HFF-Myc (cell line): ENCODE data around the gene PRKN.

Source experiments
- DNase-seq: peaks from one replicate; pipeline ENCODE4 v3.0.0-alpha.2; 2011; ENCODE audit warnings: low read depth; ENCODE audit errors: extremely low read depth
- H3K4me3 ChIP-seq: replicated peaks from 2 replicates; pipeline ENCODE4 v1.5.1; 2011; ENCODE audit warnings: low read depth, mild to moderate bottlenecking, control low read depth, low read length
- TF ChIP-seq, protein P1 (sequence below): IDR thresholded peaks from 2 replicates; pipeline ENCODE4 v1.5.1; 2012; ENCODE audit warnings: mild to moderate bottlenecking, low read depth, low read length, control low read depth; ENCODE audit errors: missing control alignments

The PRKN gene

DNA sequence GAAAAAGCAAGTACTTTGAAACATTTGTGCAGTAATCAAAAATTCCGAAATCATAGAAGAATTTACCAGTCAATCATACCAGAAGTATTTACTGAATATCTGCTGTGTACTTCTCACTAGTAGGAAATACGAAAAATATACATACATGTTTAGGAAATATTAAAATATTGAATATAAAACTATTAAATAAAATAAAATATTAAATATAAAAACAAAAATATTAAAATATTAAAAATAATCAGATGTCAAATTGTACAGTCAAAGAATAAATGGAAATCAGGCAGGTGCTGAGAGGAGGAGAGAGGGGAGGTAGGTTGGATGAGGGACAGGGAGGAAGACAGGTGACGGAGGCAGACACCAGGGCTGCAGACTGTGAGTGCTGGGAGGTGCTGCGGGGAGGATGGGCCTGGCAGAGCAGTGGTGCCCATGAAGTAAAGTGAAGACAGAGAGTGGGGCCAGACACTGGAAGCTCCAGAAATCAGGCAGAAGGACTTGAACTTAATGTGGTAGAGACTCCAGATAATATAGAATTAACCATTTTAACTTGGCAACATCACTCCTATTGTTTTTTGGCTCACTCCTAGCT is 55.9 kb downstream of the PRKN start:
- TF ChIP-seq, protein P1, sequence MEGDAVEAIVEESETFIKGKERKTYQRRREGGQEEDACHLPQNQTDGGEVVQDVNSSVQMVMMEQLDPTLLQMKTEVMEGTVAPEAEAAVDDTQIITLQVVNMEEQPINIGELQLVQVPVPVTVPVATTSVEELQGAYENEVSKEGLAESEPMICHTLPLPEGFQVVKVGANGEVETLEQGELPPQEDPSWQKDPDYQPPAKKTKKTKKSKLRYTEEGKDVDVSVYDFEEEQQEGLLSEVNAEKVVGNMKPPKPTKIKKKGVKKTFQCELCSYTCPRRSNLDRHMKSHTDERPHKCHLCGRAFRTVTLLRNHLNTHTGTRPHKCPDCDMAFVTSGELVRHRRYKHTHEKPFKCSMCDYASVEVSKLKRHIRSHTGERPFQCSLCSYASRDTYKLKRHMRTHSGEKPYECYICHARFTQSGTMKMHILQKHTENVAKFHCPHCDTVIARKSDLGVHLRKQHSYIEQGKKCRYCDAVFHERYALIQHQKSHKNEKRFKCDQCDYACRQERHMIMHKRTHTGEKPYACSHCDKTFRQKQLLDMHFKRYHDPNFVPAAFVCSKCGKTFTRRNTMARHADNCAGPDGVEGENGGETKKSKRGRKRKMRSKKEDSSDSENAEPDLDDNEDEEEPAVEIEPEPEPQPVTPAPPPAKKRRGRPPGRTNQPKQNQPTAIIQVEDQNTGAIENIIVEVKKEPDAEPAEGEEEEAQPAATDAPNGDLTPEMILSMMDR = no peak
- no peak for DNase-seq
- no peak overlapping the region for H3K4me3 ChIP-seq

DNA sequence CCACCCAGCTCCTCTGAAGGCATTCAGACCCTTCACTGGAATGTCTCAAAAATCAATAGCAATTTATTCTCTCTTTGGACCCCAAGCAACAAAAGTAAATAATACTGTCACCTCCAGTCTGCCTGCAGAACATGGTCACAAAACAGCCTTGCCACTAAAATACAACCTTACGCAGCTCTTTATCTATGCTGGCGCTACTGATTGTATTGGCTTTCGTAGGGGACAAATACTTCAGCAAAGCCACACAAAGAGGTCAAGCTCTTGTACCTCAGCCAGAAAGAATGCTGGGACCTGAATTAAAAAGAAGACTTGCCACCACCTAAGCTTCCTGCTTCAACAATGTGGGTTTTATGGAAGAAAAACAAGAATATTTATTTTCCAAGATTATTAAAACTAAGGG is 57.2 kb downstream of the PRKN start:
- TF ChIP-seq, protein P1 = no peak
- no peak overlapping the region for H3K4me3 ChIP-seq
- no peak for DNase-seq

DNA sequence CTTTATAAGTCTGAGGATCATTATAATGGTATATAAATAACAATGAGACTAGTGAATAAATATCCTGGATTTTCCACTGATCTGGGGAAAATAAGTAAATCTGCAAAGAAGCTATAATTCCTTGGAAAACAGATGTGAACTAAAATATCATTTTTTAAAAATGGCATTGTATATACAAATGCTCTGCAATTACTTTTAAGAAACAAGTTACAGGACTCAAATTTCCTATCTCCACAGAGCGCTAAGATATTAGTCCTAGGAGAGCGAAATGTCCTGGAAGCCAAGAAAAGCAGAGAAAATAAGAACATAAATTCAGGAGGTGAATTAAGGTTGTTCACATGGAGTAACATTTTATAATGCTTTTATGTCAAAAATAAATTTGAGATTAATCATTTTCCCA is 61.3 kb downstream of the PRKN start:
- no peak for DNase-seq
- no peak overlapping the region for H3K4me3 ChIP-seq
- TF ChIP-seq, protein P1 = no peak

DNA sequence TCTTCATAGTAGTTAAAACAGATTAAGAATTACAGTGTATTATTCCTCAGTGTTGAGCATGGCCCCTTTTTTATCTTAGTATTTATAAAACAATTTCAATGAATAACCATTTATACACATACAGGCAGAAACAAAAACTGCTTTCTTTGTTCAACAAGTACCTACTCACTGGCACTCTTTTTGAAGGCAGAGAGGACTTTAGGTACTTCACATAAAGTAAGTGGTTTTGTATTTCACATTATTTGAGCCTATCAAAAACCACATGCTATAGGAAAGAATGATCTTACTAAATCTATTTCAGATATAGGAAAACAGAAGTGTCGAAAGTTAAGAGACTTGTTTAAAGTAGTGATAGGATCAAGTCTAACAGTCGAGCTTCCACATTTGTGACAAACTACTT is 73.8 kb downstream of the PRKN start:
- no peak overlapping the region for H3K4me3 ChIP-seq
- no peak for DNase-seq
- TF ChIP-seq, protein P1 = no peak

DNA sequence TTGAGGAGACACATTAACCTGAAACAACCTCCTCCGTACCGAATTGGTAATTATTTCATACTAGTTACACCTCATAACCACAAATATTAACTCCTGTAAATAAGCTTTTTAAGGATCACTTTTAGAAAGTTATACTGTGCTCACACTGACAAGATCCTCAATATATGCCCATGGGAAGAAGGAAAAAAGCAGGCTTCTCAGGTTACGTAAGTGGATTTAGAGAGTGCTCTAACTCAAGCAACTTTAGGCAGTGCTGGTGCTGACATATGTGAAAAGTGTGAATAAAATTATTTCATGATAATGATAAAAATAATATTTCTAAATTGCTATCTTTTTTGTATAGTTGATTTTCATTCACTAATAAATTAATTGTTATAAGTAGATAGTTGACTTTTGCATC is 76.1 kb downstream of the PRKN start:
- no peak overlapping the region for H3K4me3 ChIP-seq
- TF ChIP-seq, protein P1 = no peak
- no peak for DNase-seq

DNA sequence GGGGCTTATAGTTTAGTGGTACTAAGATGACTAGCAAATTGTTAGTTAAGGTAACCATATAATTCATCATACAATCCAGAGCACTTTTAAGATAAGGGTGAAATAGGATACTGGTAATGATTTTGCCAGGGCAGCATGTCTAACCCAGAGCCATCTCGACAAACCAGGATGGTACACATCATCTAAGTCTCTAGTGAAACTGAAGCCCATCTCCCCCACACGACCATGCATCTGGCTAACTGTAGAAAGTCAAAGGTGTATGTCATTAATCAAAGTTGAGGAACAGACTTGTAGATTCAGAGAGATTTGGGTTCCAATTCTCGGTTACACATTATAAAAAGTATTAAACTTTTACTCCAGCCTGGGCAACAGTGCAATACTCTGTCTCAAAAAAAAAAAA is 78.3 kb downstream of the PRKN start:
- TF ChIP-seq, protein P1 = no peak
- no peak for DNase-seq
- H3K4me3 ChIP-seq = no peak overlapping the region

DNA sequence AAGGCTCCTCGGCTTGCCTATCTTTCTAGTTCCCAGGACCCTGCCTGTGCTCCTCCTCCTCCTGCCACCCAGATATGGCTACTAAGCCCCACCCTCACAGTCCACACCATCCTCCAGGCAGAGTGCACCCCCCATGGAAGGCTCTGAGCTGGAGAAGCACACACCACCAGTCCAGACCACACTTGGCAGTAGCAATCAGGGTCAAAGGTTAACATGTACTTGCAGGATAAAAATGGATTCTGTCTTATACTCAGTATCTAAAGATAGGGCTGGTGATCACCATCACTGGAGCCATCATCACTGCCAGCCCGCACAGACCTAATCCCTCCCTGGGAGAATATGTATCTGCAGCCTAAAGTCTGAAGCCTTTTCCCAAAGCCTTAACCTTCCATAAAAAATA is 83.4 kb downstream of the PRKN start:
- TF ChIP-seq, protein P1 = no peak
- no peak for DNase-seq
- no peak overlapping the region for H3K4me3 ChIP-seq
